IPS DF 19.7 (cell line): ENCODE results near the gene PAPOLA.

Experiments used
- DNase-seq: peaks from one replicate; pipeline ENCODE4 v3.0.0-alpha.2; 2013; ENCODE audit warnings: low read depth, low spot score

PAPOLA gene

GRCh38 chr14:96564389-96564788 is 62.2 kb downstream of the PAPOLA start:
- no peak for DNase-seq

DNA sequence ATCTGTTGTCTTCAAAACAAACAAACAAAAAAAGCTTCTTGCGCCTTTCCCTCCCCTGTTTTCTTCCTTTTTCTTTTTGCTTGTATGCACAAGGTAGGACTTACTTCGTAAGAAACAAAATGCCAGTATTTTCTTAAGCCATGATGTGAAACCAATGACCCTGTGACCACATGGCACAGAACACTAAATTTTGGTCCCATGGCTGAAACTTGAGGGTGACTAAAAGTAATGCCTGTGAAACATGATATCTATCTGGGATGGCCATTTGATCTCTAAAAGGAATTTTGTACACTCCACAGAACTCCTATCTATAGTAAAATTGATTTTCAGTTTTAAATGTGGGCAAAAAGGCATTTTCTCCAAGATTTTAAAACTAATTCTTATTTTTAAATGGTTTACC is 63.6 kb downstream of the PAPOLA start:
- DNase-seq, result no peak

- DNase-seq, result no peak
These were observed 65.2 kb downstream of the PAPOLA start for GRCh38 chr14:96567289-96567899.

DNA sequence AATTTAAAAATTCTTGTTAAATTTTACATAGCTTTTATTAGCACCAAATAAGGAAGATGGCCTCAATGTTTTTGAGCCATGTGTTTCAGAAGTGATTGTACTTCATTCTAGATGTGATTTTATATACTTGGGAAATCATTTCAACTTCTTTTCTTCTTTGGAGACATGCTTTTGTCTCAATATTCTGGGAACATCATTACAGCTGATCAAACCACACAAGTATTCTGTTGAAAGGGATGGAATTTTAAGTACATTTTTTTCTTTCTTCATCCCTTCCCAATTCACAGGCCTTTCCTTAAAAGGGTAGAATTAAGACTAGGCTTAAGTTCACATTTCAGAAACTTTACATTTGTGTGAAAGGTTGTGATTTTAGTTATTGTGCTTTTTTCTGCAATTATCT is 66.4 kb downstream of the PAPOLA start:
- no peak for DNase-seq

- no peak for DNase-seq
These were observed 69.1 kb downstream of the PAPOLA start for GRCh38 chr14:96571311-96571710.

GRCh38 chr14:96573473-96574100 is 71.4 kb downstream of the PAPOLA start:
- no peak for DNase-seq

DNA sequence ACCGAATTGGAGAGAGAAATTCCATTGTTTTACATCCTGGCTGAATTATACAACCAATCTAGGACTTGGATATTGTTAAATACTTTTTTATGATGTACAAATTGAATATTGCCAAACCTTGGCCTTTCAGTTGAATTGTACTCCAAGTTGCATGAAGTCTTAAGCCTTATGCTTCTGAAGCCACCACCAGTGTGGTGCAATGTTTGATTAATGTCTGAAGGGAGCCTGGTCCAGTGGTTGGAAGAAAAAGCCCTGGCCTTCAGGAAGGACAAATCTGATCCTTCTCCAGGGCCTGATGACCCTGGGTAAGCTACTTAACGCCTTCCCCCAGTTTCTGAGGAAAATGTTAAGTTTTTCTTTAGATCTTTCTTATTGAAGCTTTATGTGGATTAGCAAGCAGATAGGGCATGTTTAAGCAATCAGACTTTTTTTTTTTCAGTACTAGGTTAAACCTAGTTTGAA is 72.0 kb downstream of the PAPOLA start:
- no peak for DNase-seq

DNA sequence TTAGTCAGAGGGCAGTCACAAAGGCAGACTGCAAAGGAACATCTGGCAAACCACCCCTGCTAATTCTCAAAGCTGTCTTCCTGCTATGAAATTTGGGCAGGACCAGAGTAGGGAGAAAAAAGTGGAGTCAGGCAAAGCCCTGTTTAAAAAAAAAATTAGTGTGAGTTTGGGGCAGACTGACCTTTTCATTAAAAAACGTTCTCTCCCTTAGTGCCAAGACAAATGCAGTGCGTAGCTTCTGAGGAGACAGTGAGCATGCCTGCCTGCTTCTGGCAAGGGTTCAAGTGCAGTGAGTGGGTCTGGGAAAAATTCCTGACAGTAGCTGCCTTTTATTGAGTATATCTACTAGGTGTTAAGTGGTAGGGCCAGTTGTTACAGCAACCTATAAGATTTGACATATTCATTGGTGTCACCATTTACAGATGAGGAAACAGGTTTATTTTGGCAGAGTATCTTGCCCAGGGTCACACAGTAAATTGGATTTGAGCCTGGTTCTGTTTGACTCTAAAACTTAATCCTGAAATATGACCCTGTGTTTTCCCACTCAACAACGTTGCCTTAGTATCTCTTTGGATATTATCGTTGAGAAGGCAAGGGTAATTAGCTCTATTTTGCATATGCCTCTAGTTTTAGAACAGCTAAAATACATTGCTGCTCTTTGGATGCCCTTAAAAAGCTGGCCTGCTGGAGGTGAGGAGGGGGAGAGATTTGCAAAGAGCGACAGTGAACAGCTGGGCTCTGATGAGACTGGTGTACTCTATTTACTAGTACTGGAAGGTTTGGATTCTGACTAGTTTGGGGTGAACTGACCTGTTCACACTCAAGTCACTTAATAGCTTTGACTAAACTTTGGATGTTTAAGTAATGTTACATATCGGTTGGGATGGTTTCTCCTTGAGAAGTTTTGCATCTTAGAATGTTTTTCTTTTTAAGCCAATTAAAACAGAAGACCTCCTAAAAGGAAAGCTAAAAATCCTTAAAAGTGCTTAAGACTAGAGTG is 72.8 kb downstream of the PAPOLA start:
- DNase-seq, result no peak

- DNase-seq, result no peak
These were observed 74.2 kb downstream of the PAPOLA start for GRCh38 chr14:96576359-96576758.

GRCh38 chr14:96576937-96577336 is 74.8 kb downstream of the PAPOLA start:
- DNase-seq, result no peak

DNA sequence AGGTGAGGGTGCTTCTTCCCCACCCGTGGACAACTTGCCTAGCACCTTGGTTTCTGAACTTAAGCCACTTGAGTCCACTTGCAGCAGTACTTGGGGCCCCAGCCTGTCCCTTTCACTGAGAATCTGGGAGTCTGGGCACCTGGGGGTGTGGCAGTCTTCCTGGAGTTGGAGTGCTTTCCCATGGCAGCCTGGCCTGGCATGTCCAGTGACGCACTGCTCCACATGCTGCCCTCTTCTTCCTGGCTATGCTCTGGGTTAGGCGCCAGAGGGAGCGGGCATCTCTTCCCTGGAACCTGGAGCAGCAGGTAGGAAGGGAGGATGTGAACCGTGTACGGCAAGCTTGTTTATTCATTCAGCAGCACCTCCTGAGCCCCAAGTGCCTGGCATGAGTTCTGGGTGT is 76.4 kb downstream of the PAPOLA start:
- no peak for DNase-seq

GRCh38 chr14:96579358-96579757 is 77.2 kb downstream of the PAPOLA start:
- no peak for DNase-seq

GRCh38 chr14:96579855-96580254 is 77.7 kb downstream of the PAPOLA start:
- no peak for DNase-seq

GRCh38 chr14:96580566-96580965 is 78.4 kb downstream of the PAPOLA start:
- no peak for DNase-seq

DNA sequence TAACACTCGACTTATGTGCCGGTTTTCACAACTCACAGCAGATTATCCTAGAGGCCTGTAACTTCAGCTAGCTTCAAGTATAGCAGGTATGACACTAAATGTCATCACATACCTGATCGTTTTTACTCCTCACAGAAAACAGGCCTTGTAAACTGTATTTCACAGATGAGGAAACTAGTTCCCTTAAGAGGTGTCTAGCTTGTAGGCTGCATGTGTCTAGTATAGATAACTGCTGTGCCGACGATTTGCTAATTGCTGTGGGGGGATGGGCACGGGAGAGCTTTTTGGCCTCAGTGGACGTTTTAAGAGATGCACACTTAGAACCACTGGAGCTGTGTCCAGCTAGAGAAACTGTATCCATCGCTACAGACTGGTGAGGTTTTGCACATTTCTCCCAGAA is 78.8 kb downstream of the PAPOLA start:
- DNase-seq, result no peak

DNA sequence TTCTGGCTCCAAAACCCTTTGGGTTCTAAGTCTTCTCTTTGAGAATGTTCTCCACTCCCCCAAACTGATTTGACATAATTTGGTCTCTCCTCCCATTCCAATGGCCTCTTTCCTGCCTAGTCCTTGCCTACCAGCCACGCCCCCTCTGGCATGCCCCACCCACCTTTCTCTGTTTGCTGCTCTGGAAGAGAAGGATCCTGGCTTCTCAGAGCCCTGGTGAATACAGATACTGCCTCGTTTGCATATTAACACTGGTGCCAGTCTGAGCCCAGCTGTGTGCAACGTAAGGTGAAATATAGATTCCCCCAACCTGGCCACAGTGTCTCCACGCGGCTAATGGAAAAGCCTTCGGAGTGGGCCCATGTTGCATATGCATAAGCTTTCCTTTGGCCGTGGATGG is 79.7 kb downstream of the PAPOLA start:
- no peak for DNase-seq

DNA sequence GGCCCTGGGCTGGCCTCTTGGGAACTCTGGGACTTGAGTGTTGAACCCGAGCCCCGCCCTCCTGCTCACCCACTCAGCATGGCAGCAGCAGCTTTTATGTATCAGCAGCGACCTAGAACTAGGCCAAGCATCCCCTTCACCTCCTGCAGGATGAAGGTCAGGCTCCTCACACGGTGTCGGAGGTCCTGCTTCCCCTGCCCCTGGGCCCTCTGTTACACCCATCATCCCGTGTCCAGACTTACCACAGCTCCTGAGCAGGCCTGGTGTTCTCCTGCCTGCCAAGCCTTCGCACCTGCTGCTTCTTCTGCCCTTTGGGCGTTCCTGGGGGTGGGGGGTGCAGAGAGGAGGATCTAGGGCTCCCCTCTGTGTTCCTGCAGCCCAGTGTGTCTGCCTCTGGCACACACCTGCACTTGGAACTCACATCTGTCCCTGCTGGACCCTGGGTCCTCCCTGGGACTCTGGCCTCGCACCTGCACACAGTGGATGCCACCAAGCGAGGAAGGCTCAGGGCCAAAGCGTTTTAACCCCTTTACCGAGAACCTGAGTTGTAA is 80.3 kb downstream of the PAPOLA start:
- DNase-seq, result no peak

- no peak for DNase-seq
These were observed 80.8 kb downstream of the PAPOLA start for GRCh38 chr14:96582995-96583394.

DNA sequence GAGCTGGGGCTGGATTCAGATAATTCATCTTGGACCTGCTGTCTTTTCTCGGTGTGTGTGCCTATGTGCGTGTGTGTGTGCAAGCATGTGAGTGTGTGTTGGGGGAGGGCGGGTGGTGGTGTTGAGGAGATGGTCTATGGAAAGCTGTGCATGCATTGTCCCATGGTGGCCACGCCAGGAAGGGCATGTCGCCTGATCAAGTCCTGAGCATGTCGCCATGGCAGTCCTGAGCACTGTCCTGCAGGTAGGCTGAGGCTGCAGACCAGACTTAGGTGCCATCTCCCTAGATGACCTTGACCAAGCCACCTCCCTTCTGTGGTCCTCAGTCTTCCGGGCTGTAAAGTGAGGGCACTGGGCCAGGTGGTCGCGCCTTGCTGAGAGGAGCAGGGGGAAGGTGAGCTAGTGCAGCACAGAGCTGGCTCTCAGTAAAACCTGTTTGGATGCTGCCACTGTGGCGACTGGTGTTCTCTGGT is 81.4 kb downstream of the PAPOLA start:
- DNase-seq, result no peak

DNA sequence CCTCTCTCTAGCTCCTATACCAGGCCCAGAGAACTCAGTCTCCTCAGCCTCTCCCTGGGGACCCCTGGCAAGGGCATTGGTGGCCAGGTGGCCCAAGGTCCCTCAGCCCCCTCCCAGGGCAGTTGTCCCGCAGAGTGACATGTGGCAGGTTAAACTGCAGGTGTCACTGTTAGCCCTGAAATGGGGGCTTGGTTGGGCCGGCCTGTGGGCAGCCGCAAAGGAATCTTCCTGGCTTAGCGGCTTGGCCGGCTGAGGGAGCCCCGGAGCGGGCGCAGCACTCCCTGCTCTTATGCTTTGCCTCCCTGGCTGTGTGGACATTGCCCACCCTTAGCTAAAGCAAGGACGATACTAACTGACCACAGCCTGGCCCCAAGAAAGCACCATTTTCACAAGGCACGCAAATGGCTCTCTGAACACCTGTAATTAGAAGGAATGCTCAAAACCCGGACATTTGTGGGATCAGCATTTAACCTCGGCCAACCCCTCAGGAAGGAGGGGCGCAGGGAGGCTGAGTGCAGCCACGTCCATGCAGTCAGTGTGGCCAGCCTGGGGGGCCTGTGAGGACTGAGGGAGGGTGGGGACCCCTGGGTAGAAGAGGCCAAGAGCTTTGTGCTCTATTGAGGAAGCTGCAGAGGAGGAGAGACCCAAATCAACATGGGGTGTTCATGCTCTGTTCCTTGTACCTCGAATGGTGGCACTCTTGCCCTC is 82.2 kb downstream of the PAPOLA start:
- DNase-seq, result no peak

DNA sequence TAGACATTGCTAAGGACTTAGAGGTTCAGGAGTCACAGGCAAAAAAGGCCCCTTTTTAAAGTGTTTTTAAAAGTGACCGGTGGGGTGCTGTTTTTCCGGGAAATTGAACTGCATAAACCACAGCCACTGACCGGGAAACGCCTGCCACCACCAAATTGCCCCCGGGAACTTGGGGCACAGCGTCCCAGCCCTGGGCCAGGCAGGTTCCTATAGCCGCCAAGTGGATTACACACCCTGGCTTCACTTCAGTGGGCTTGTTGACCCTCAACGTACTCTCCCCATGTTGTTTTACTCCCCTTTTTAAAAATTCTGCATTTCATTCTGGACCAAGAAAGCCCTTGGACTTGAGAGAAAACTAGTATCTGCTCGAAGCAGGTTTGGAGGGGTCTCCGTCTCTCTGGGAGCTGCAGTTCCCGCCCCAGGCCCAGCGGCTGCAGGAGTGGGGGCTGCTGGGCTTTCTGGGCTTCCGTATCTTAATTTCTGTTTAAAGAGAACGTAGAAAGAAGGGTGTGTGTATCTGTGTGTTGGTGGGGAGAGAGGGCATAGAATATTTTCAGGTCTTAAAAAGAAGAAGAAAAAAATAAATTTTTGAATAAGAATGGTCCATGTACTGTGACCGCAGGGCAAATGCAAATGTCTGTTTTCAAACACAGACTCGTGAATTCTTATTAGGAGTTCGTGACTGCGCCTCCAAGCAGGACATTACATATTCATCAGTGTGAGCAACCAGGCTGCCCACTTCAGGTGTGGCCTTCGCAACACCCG is 82.9 kb downstream of the PAPOLA start:
- no peak for DNase-seq
